WTC11 (cell line): ENCODE measurements around the gene ITSN1.

Experiments used
- CBFB ChIP-seq: sonication (generic); formaldehyde crosslinking; IDR thresholded peaks from 2 replicates; pipeline ENCODE4 v1.8.1; 2022; ENCODE audit warnings: mild to moderate bottlenecking, low read depth, missing genetic modification reagents
- CTCF ChIP-seq: fragments of 200-600 bp; IDR thresholded peaks from 2 replicates; pipeline ENCODE4 v1.8.0; 2022; ENCODE audit warnings: antibody characterized with exemption
- E2F4 ChIP-seq: sonication (generic); formaldehyde crosslinking; IDR thresholded peaks from 2 replicates; pipeline ENCODE4 v1.8.1; 2022; ENCODE audit warnings: low read depth, mild to moderate bottlenecking, moderate library complexity, missing genetic modification reagents, borderline replicate concordance
- ETV6 ChIP-seq: sonication (generic); formaldehyde crosslinking; IDR thresholded peaks from 2 replicates; pipeline ENCODE4 v1.8.1; 2022; ENCODE audit warnings: mild to moderate bottlenecking, missing genetic modification reagents
- GRHL2 ChIP-seq: fragments of 250-450 bp; sonication (Bioruptor Pico); IDR thresholded peaks from 2 replicates; pipeline ENCODE4 v1.8.0; 2022; ENCODE audit warnings: mild to moderate bottlenecking, moderate library complexity; ENCODE audit not compliant: insufficient replicate concordance, severe bottlenecking
- KAT7 ChIP-seq: sonication (generic); formaldehyde crosslinking; IDR thresholded peaks from 2 replicates; pipeline ENCODE4 v1.8.1; 2023; ENCODE audit warnings: missing genetic modification reagents, mild to moderate bottlenecking, borderline replicate concordance
- SP1 ChIP-seq: sonication (generic); formaldehyde crosslinking; conservative IDR thresholded peaks from 2 replicates; pipeline ENCODE4 v1.8.1; 2022; ENCODE audit warnings: missing genetic modification reagents
- ZNF263 ChIP-seq: sonication (generic); formaldehyde crosslinking; IDR thresholded peaks from 2 replicates; pipeline ENCODE4 v1.8.1; 2022; ENCODE audit warnings: low read depth, mild to moderate bottlenecking, moderate library complexity, missing genetic modification reagents

GRCh38 chr21:33708874-33709273 lies 66.6 kb downstream of the ITSN1 start:
- no peak for TF ChIP-seq GRHL2 (CRISPR knock-in tag)
- no peak for TF ChIP-seq E2F4 (CRISPR knock-in tag)
- no peak for TF ChIP-seq KAT7 (CRISPR knock-in tag)
- no peak for TF ChIP-seq SP1 (CRISPR knock-in tag)
- TF ChIP-seq CBFB (CRISPR knock-in tag), result no peak
- no peak for TF ChIP-seq ETV6 (CRISPR knock-in tag)
- TF ChIP-seq ZNF263 (CRISPR knock-in tag), result no peak
- TF ChIP-seq CTCF, result no peak
